Colonic mucosa (tissue), 4 donors: ENCODE data around the gene HTR7. TPM values are rescaled to one million over a fixed set of nuclear protein-coding genes. Genes with fewer than 3 reads are reported as not detected.

ENCODE experiments used
- DNase-seq: peaks from one replicate; pipeline ENCODE4 v3.0.0-alpha.2; 2020
- H3K27ac ChIP-seq: fragments of 200-600 bp; one replicate; pipeline ENCODE4 v1.8.0; 2021
- H3K27me3 ChIP-seq: fragments of 200-600 bp; one replicate; pipeline ENCODE4 v1.8.0; 2021
- H3K36me3 ChIP-seq: fragments of 200-600 bp; one replicate; pipeline ENCODE4 v1.8.0; 2021
- H3K4me1 ChIP-seq: fragments of 200-600 bp; one replicate; pipeline ENCODE4 v1.8.0; 2021; ENCODE audit warnings: mild to moderate bottlenecking
- H3K4me3 ChIP-seq: fragments of 200-600 bp; one replicate; pipeline ENCODE4 v1.8.0; 2021
- H3K9ac ChIP-seq, 2 donors: one replicate each; pipeline ENCODE4 v1.7.0; 2013; ENCODE audit warnings: control low read depth in 2 of 2, low read depth in 2 of 2, low read length in 2 of 2
- H3K9me3 ChIP-seq: fragments of 200-600 bp; one replicate; pipeline ENCODE4 v1.8.0; 2021
- intact Hi-C: fragments of 100-400 bp; cut with DNase I; formaldehyde crosslinking; loops from one replicate; pipeline ENCODE4 v1.14.1; 2022
- total RNA-seq, 2 donors: library from RNA; stranded (reverse); fragmentation: NEBNext Ultra II Directional in 1 of 2; extraction: Animal tissue kit (Norgen Biotek cat#: 25700) in 1 of 2; gene quantifications; one replicate each; pipeline ENCODE4 v1.2.1, GENCODE V29; 2021
- TF ChIP-seq, protein P1 (sequence below): fragments of 200-600 bp; IDR thresholded peaks from one replicate; pipeline ENCODE4 v1.8.0; 2022; ENCODE audit warnings: antibody characterized with exemption, mild to moderate bottlenecking
- donor health status: healthy.
- donor health status: DM: no; HTN: no; CAD: no.
- donor health status: DM: no; HTN: no; CAD: no.

Gene HTR7
- total RNA-seq, 2 donors from 2014 or later = 0.07 to 0.29 TPM

DNA sequence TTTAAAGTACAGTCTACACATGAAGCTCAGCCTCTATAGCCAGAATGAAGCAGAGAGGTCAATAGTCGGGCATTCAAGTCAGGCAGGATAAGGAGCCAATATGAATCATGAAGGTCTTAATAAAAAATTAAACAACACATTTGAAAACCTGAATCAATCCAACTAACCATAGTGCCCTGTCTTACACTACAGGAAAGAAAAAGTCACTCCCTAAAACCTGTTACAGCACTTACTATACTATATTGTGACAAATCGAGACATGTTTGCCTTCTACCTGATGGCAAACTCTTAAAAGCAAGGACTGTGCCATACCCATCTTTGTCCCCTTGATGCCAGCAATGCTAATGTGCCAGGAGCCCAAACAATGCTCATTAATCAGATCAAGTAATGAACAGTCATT lies 117.6 kb downstream of the HTR7 start:
- no peak for DNase-seq
- Histone ChIP-seq H3K4me1 (no peaks in the 10 kb centered on the region), H3K9me3 (no peaks in the 10 kb centered on the region), H3K4me3 (no peak overlapping the region), H3K9ac (no peak overlapping the region), H3K36me3 (no peaks in the 10 kb centered on the region), H3K27me3 (no peaks in the 10 kb centered on the region), H3K27ac (no peak overlapping the region)
- intact Hi-C loops = no loop called here
- TF ChIP-seq, protein P1, sequence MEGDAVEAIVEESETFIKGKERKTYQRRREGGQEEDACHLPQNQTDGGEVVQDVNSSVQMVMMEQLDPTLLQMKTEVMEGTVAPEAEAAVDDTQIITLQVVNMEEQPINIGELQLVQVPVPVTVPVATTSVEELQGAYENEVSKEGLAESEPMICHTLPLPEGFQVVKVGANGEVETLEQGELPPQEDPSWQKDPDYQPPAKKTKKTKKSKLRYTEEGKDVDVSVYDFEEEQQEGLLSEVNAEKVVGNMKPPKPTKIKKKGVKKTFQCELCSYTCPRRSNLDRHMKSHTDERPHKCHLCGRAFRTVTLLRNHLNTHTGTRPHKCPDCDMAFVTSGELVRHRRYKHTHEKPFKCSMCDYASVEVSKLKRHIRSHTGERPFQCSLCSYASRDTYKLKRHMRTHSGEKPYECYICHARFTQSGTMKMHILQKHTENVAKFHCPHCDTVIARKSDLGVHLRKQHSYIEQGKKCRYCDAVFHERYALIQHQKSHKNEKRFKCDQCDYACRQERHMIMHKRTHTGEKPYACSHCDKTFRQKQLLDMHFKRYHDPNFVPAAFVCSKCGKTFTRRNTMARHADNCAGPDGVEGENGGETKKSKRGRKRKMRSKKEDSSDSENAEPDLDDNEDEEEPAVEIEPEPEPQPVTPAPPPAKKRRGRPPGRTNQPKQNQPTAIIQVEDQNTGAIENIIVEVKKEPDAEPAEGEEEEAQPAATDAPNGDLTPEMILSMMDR = no peak

DNA sequence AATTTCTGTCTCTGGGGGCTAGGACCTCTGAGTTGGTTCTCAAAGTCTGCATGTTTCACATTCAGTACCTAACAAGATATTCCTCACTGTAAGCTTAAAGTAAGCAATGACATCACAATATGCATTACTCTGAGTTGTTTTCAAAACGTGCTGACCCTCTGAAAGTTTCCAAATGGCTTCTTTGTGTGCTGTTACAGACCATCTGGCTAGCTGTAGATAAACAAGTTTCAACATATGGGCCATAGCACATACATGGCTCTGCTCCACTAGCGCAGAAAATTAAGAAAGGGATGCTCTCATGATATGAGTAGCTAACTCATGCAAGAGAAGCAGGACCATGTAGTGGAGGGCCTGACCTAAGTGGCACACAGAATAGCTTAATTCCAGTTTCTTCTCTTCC lies 119.0 kb downstream of the HTR7 start:
- TF ChIP-seq, protein P1 = no peak
- Histone ChIP-seq H3K27me3 (no peaks in the 10 kb centered on the region), H3K4me3 (no peak overlapping the region), H3K9ac (no peak overlapping the region), H3K36me3 (no peaks in the 10 kb centered on the region), H3K9me3 (no peaks in the 10 kb centered on the region), H3K4me1 (no peaks in the 10 kb centered on the region), H3K27ac (no peak overlapping the region)
- intact Hi-C loops = no loop called here
- no peak for DNase-seq

DNA sequence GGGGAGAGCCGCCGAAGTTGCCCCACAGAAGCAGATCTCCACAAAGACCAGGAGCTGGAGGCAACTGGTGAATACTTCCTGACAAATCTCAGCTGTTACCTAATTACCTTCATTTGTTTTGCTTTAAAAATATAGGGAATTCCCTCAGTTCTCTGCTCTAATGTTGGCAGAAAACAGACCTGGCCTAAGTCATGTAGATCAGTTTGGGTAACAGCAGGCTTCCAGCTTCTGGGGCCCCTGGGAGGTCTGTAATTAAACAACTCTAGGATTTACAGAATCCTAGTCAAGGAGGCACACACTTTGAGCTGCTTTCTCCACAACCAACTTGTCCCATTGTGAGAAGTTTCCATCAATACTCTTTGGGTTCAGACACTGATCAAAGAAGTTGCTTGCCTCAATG lies 123.4 kb downstream of the HTR7 start:
- Histone ChIP-seq H3K27ac (no peak overlapping the region), H3K36me3 (no peaks in the 10 kb centered on the region), H3K4me3 (no peak overlapping the region), H3K9ac (no peak overlapping the region), H3K9me3 (no peaks in the 10 kb centered on the region), H3K4me1 (no peaks in the 10 kb centered on the region), H3K27me3 (no peaks in the 10 kb centered on the region)
- TF ChIP-seq, protein P1 = no peak
- no peak for DNase-seq
- intact Hi-C loops = no loop called here

DNA sequence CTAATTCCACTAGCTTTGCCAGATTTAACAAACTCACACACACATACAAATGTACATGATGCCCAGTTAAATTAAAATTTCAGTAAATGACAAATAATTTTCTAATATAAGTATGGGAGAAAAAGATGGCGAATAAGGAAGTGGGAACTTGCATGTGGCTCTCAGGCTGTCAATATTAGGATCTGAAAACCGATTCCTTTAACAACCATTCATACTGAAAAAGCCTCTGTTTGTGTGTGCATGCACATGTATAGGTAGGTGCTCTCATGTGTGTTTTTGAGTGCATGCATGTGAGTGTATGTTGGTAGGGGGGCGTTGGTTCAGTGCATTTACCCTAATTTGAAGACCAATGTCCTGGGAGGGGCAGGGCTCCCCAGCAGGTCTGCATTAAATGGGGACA lies 125.3 kb downstream of the HTR7 start:
- H3K4me1 ChIP-seq = no peaks in the 10 kb centered on the region
- intact Hi-C loops = no loop called here
- TF ChIP-seq, protein P1 = no peak
- DNase-seq = no peak
- H3K9me3 ChIP-seq = no peaks in the 10 kb centered on the region
- no peaks in the 10 kb centered on the region for H3K36me3 ChIP-seq
- no peak overlapping the region for H3K27ac ChIP-seq
- H3K9ac ChIP-seq = no peak overlapping the region
- H3K27me3 ChIP-seq = no peaks in the 10 kb centered on the region
- H3K4me3 ChIP-seq = no peak overlapping the region

DNA sequence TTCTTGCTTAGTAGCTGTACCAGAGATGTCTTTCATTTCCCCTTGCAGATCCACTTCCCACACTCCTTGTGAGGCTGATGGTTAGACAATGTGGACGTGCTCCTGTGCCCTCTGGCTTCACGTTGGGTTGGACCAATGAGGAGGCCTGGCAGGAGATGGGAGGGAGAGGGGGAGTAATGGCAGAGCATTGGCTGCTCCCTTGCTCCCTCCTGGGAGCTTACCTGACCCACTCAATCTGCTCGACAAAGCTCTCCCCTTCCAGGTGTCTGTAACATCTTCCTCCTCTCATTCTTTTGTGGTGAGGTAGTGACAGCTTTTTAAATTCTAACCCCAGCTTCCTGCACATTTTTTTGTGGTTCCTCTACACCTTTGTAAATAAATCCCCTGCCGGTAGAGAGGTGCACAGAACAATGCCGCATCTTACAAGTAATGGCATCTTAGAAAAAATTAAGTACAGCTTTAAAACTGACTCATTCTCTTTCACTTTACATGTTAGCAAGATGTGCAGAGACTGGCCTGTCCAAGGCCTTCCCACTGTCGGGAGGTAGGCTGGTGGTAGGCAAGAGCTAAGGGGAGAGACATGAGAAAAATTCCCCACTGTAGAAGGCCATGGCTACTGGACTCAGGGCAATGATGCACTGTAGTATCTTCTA lies 134.3 kb downstream of the HTR7 start:
- DNase-seq = no peak
- intact Hi-C loops = no loop called here
- H3K9ac ChIP-seq = no peak overlapping the region
- no peaks in the 10 kb centered on the region for H3K4me1 ChIP-seq
- H3K4me3 ChIP-seq = no peak overlapping the region
- no peak overlapping the region for H3K27ac ChIP-seq
- H3K36me3 ChIP-seq = no peaks in the 10 kb centered on the region
- H3K27me3 ChIP-seq = no peaks in the 10 kb centered on the region
- H3K9me3 ChIP-seq = no peaks in the 10 kb centered on the region
- TF ChIP-seq, protein P1 = no peak
